Endothelial cell of umbilical vein (primary cell): ENCODE measurements around the gene ATXN1L. TPM values are rescaled to one million over a fixed set of nuclear protein-coding genes. Genes with fewer than 3 reads are reported as not detected.

Experiments
- BruUV-seq: library from RNA; stranded (reverse); fragments of 400-500 nt; replicated peaks from 2 replicates; lab custom pipeline; 2021; lab: Mats Ljungman, UMichigan
- CTCF ChIA-PET: fragments of 300-600, 350-600 bp; sonication (Branson Sonifier 250); formaldehyde crosslinking; loops from one replicate; lab custom pipeline; 2021; ENCODE audit warnings: antibody characterized with exemption, inconsistent platforms; lab: Charles Lee
- POLR2A ChIA-PET: fragments of 300-600, 350-600 bp; sonication (Branson Sonifier 250); formaldehyde crosslinking; loops from one replicate; lab custom pipeline; 2021; ENCODE audit warnings: antibody characterized with exemption, inconsistent platforms; lab: Charles Lee
- DNase-seq: peaks from one replicate; pipeline ENCODE4 v3.0.0-alpha.2; 2011; ENCODE audit warnings: low read depth, low spot score
- FAIRE-seq: peaks from 2 replicates; lab custom pipeline; 2011; peaks lifted over from hg19 to GRCh38; lab: Jason Lieb, UNC
- H2AFZ ChIP-seq: 2 replicates; pipeline ENCODE4 v1.6.0; 2012; ENCODE audit warnings: low read depth, low read length, control low read depth, inconsistent platforms
- H3K27ac ChIP-seq: 2 replicates; pipeline ENCODE4 v1.5.1; 2011; ENCODE audit warnings: low read depth, mild to moderate bottlenecking, control low read depth, low read length, moderate library complexity; ENCODE audit not compliant: insufficient read depth
- H3K27me3 ChIP-seq, 2 experiments: 2 replicates each; pipeline versions ENCODE4 v1.6.0 to v1.6.1; 2011; ENCODE audit warnings: low read length in 2 of 2, mixed read lengths in 1 of 2; ENCODE audit not compliant: control insufficient read depth in 2 of 2, insufficient read depth in 2 of 2
- H3K36me3 ChIP-seq, 2 experiments: 2 replicates in 1 of 2; 3 replicates in 1 of 2; pipeline ENCODE4 v1.5.1; 2011; ENCODE audit warnings: low read length in 2 of 2, mild to moderate bottlenecking in 1 of 2, moderate library complexity in 1 of 2; ENCODE audit not compliant: control insufficient read depth in 2 of 2, insufficient read depth in 2 of 2; ENCODE audit errors: extremely low read depth in 1 of 2
- H3K4me1 ChIP-seq: 3 replicates; pipeline ENCODE4 v1.5.1; 2011; ENCODE audit warnings: mild to moderate bottlenecking, low read length; ENCODE audit not compliant: control insufficient read depth, insufficient read depth; ENCODE audit errors: extremely low read depth
- H3K4me2 ChIP-seq: 2 replicates; pipeline ENCODE4 v1.6.1; 2011; ENCODE audit warnings: low read length, control low read depth, mixed read lengths; ENCODE audit not compliant: insufficient read depth
- H3K4me3 ChIP-seq, 3 experiments: fragments of 200-600 bp in 1 of 3; sonication (generic), shearing (Covaris generic) in 1 of 3; replicated peaks in 1 of 3; 2 replicates each; pipeline ENCODE4 v1.5.1; 2011 to 2016; ENCODE audit warnings: control low read depth in 3 of 3, low read length in 3 of 3, mild to moderate bottlenecking in 2 of 3, inconsistent platforms in 1 of 3, low read depth in 1 of 3, moderate library complexity in 1 of 3; ENCODE audit not compliant: insufficient read depth in 1 of 3
- H3K79me2 ChIP-seq: 2 replicates; pipeline ENCODE4 v1.6.0; 2012; ENCODE audit warnings: low read length, inconsistent platforms; ENCODE audit not compliant: control insufficient read depth, insufficient read depth
- H3K9ac ChIP-seq: replicated peaks from 2 replicates; pipeline ENCODE3; 2011; ENCODE audit warnings: low read length, control low read depth; ENCODE audit not compliant: insufficient read depth; ENCODE audit errors: extremely low read depth
- H3K9me1 ChIP-seq: replicated peaks from 3 replicates; pipeline ENCODE4 v1.6.0; 2011; ENCODE audit warnings: mild to moderate bottlenecking, low read length; ENCODE audit not compliant: control insufficient read depth, insufficient read depth; ENCODE audit errors: extremely low read depth
- H3K9me3 ChIP-seq: replicated peaks from 2 replicates; pipeline ENCODE4 v1.5.1; 2012; ENCODE audit warnings: low read length, inconsistent platforms; ENCODE audit not compliant: control insufficient read depth, insufficient read depth
- H4K20me1 ChIP-seq: replicated peaks from 2 replicates; pipeline ENCODE3; 2011; ENCODE audit warnings: mild to moderate bottlenecking, low read length; ENCODE audit not compliant: control insufficient read depth, insufficient read depth; ENCODE audit errors: extremely low read depth
- CTCF ChIP-seq, 2 donors: IDR thresholded peaks; 1 replicate in 1 of 2; 2 replicates in 1 of 2; pipeline ENCODE4 v1.5.1; 2011; ENCODE audit warnings: low read length in 2 of 2, mild to moderate bottlenecking in 2 of 2, moderate library complexity in 2 of 2, control low read depth in 1 of 2, inconsistent platforms in 1 of 2, low read depth in 1 of 2; ENCODE audit not compliant: insufficient read depth in 1 of 2; ENCODE audit errors: extremely low read depth in 1 of 2
- EZH2 ChIP-seq: IDR thresholded peaks from 2 replicates; pipeline ENCODE4 v1.6.1; 2012; ENCODE audit warnings: borderline replicate concordance, low read depth, mild to moderate bottlenecking, moderate library complexity, low read length, inconsistent platforms; ENCODE audit not compliant: severe bottlenecking
- FOS ChIP-seq: IDR thresholded peaks from 2 replicates; pipeline ENCODE4 v1.6.1; 2011; ENCODE audit warnings: mild to moderate bottlenecking, low read length, moderate library complexity, borderline replicate concordance; ENCODE audit not compliant: insufficient read depth
- GATA2 ChIP-seq: IDR thresholded peaks from 2 replicates; pipeline ENCODE4 v1.7.0; 2011; ENCODE audit warnings: low read depth, mild to moderate bottlenecking, moderate library complexity, mixed read lengths, low read length; ENCODE audit not compliant: insufficient read length, insufficient read depth
- JUN ChIP-seq: IDR thresholded peaks from 2 replicates; pipeline ENCODE4 v1.6.1; 2011; ENCODE audit warnings: borderline replicate concordance, low read depth; ENCODE audit not compliant: insufficient read length, insufficient read depth
- MYC ChIP-seq: IDR thresholded peaks from one replicate; pipeline ENCODE4 v1.6.1; 2011; ENCODE audit warnings: mild to moderate bottlenecking, low read depth, low read length
- POLR2A ChIP-seq: IDR thresholded peaks from 2 replicates; pipeline ENCODE4 v1.6.1; 2012; ENCODE audit warnings: low read depth, mild to moderate bottlenecking, control low read depth, low read length
- POLR2AphosphoS5 ChIP-seq: IDR thresholded peaks from 2 replicates; pipeline ENCODE4 v1.6.1; 2012; ENCODE audit warnings: low read depth, mild to moderate bottlenecking, control low read depth, low read length, moderate library complexity; ENCODE audit not compliant: insufficient read depth
- dilution Hi-C: fragments of 300-500 bp; cut with MboI; formaldehyde crosslinking; loops from one replicate; pipeline ENCODE4 v1.15.0; 2019; ENCODE audit warnings: low sequenced_read_pairs; ENCODE audit not compliant: extremely low pct_ligation_motif_present
- intact Hi-C: fragments of 100-400 bp; cut with micrococcal nuclease; formaldehyde crosslinking; loops from one replicate; pipeline ENCODE4 v1.10.0; 2022
- polyA plus RNA-seq, 4 experiments: library from polyadenylated mRNA; depleted of rRNA in 3 of 4; stranded (reverse) in 3 of 4; unstranded in 1 of 4; fragments of >200 nt; gene quantifications; 2 replicates each; pipeline versions ENCODE4 v1.2.1 to v1.2.3, GENCODE V29; 2011 to 2012; ENCODE audit warnings: missing spikeins in 1 of 4
- total RNA-seq: library from RNA; stranded (reverse); gene quantifications from 2 replicates; pipeline ENCODE4 v1.2.3, GENCODE V29; 2021
- TF ChIP-seq, protein P1 (sequence below): IDR thresholded peaks from 2 replicates; pipeline ENCODE4 v1.6.1; 2011; ENCODE audit not compliant: insufficient read depth, insufficient read length

The ATXN1L gene
- total and polyA plus RNA-seq, 2 donors (not counting 3 experiments of a cell fraction or from before 2014, with no cell fraction given): 15.6 to 23.9 TPM

- Histone ChIP-seq H3K27ac (no peak overlapping the region), H3K9ac (no peak overlapping the region), H3K79me2 (peaks cover 12% of the 10 kb centered on the region), H3K36me3 (peaks cover 11 to 15% of the 10 kb centered on the region in 2 experiments), H3K9me3 (no peaks in the 10 kb centered on the region), H2AFZ (no peak overlapping the region), H3K4me1 (no peaks in the 10 kb centered on the region), H3K27me3 (no peaks in the 10 kb centered on the region), H3K4me3 (no peak overlapping the region), H4K20me1 (no peaks in the 10 kb centered on the region), H3K9me1 (no peaks in the 10 kb centered on the region), H3K4me2 (no peak overlapping the region)
- no TSS peak for BruUV-seq
- dilution Hi-C loops: no loop called here
- FAIRE-seq (no peak), DNase-seq (no peak)
- CTCF ChIA-PET: interaction anchor here (0.8 kb wide), 1 partner anchor 27 kb away, joined by 3 read pairs; no protein-coding TSS in a partner anchor
- TF ChIP-seq FOS (no peak), MYC (no peak), CTCF (IDR thresholded peaks at IDR 0.05; ENCODE audit: extremely low read depth in 1 of 2, insufficient read depth in 1 of 2, low read depth in 1 of 2, low read length in 2 of 2) (no peak), POLR2AphosphoS5 (no peak), JUN (no peak), GATA2 (no peak), EZH2 (no peak), POLR2A (no peak)
- TF ChIP-seq, protein P1, sequence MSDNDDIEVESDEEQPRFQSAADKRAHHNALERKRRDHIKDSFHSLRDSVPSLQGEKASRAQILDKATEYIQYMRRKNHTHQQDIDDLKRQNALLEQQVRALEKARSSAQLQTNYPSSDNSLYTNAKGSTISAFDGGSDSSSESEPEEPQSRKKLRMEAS: no peak
- POLR2A ChIA-PET: no interaction called here
- intact Hi-C loops: no loop called here
These were observed 10.3 kb downstream of the ATXN1L start for GRCh38 chr16:71855937-71856662.
